ENCODE results near the gene FHL3.

The FHL3 gene

DNA sequence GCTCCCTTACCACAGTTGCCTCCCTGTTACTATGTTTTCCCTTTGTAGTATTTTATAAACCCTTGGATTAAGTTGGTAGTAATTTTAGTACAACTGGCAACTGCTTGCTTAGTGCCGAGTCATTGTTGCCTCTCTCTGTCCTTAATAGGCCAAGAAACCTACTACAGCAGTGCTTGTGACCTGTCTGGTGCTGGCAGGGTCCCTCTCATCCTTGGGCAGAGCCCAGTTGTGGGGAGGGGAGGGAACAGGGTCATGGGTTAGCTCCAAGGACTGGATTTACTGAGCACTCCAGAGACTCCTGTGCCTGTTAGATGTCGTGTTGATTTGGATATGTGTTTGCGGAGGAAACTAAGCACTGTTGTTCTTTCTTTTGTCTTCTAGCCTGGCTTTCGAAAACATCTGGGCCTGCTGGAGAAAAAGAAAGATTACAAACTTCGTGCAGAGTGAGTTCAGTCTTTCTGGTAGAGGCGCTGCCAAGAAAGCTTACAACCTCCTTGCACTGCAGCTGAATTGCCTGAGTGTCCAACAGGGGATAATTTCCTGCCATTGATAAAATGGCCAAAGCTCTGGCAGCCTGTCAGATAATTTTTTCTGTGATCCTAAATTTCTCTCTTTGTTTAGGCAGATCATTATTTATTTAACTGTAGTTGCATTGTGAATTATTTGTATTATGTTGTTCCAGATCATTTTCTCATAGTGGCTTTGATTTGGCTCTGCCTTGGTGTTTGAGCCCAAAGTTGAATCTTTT, 10.8 kb upstream of the FHL3 start:
- TF ChIP-seq, protein P1, sequence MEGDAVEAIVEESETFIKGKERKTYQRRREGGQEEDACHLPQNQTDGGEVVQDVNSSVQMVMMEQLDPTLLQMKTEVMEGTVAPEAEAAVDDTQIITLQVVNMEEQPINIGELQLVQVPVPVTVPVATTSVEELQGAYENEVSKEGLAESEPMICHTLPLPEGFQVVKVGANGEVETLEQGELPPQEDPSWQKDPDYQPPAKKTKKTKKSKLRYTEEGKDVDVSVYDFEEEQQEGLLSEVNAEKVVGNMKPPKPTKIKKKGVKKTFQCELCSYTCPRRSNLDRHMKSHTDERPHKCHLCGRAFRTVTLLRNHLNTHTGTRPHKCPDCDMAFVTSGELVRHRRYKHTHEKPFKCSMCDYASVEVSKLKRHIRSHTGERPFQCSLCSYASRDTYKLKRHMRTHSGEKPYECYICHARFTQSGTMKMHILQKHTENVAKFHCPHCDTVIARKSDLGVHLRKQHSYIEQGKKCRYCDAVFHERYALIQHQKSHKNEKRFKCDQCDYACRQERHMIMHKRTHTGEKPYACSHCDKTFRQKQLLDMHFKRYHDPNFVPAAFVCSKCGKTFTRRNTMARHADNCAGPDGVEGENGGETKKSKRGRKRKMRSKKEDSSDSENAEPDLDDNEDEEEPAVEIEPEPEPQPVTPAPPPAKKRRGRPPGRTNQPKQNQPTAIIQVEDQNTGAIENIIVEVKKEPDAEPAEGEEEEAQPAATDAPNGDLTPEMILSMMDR (IDR thresholded peaks at IDR 0.05; ENCODE audit: low read depth, low read length, missing control alignments), result no peak
- no peak for DNase-seq (ENCODE audit: low read depth)
- H3K4me3 ChIP-seq (ENCODE audit: low read depth, low read length), result no peak overlapping the region

DNA sequence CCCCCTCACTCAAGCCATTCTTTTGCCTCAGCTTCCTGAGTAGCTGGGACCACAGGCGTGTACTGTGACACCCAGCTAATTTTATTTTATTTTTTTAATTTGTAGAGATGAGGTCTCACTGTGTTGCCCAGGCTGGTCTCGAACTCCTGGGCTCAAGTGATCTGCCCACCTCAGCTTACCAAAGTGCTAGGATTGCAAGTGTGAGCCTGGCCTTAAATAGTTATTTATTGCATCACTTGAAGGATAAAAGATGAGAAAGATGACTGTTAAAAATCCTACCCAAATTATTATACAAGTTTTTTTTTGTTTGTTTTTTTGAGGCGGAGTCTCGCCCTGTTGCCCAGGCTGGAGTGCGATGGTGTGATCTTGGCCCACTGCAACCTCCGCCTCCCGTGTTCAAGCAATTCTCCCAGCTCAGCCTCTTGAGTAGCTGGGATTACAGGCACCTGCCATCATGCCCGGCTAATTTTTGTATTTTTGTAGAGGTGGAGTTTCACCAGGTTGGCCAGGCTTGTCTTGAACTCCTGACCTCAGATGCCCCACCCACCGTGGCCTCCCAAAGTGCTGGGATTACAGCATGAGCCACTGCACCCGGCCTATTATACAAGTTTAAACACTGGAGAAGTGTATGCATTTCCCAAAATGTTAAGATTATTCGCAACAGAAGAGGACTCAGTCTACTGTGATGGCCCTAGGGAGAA, 9.6 kb upstream of the FHL3 start:
- no peak for DNase-seq (ENCODE audit: low read depth)
- H3K4me3 ChIP-seq (ENCODE audit: low read depth, low read length), result no peak overlapping the region
- TF ChIP-seq, protein P1 (IDR thresholded peaks at IDR 0.05; ENCODE audit: low read depth, low read length, missing control alignments), result no peak

DNA sequence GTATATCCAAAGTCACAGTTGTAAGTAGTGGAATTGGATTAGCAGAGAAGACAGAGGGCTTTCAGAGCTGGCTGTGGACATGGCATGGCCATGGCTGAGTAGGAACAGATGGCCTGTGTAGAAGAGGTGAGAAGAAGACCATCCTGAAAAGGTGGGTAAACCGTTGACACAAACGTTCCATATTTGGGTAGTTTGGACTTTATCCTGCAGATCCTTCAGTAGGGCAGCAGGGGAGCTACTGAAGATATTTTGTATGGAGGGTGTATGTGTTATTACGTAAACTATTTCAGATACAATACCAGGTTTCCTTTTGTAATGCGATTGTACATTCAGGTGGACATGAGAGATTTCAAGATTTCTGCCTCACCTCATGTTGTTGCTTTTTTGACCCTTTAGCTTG, 8.9 kb upstream of the FHL3 start:
- TF ChIP-seq, protein P1 (IDR thresholded peaks at IDR 0.05; ENCODE audit: low read depth, low read length, missing control alignments), result no peak
- no peak overlapping the region for H3K4me3 ChIP-seq (ENCODE audit: low read depth, low read length)
- DNase-seq (ENCODE audit: low read depth), result no peak

DNA sequence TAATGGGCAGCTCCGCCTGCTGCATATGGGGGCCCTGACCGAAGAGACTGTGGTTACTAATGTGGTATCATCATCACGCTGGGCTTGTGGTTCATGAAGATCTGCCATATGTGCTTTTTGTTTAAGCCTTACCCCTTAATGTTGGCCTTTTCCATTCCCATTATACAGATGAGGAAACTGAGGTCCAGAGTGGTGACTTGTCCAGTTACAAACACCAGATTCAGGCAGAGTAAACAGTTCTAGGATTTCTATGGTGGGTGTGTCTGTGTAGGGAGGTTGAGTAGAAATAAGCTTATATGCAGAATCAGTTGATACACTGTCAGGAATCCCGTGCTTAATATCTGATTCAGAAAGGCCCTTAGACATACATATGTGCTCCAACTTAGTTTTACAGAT, 7.9 kb upstream of the FHL3 start:
- H3K4me3 ChIP-seq (ENCODE audit: low read depth, low read length), result peak overlapping the region; percentile 81
- DNase-seq (ENCODE audit: low read depth), result no peak
- TF ChIP-seq, protein P1 (IDR thresholded peaks at IDR 0.05; ENCODE audit: low read depth, low read length, missing control alignments), result no peak

DNA sequence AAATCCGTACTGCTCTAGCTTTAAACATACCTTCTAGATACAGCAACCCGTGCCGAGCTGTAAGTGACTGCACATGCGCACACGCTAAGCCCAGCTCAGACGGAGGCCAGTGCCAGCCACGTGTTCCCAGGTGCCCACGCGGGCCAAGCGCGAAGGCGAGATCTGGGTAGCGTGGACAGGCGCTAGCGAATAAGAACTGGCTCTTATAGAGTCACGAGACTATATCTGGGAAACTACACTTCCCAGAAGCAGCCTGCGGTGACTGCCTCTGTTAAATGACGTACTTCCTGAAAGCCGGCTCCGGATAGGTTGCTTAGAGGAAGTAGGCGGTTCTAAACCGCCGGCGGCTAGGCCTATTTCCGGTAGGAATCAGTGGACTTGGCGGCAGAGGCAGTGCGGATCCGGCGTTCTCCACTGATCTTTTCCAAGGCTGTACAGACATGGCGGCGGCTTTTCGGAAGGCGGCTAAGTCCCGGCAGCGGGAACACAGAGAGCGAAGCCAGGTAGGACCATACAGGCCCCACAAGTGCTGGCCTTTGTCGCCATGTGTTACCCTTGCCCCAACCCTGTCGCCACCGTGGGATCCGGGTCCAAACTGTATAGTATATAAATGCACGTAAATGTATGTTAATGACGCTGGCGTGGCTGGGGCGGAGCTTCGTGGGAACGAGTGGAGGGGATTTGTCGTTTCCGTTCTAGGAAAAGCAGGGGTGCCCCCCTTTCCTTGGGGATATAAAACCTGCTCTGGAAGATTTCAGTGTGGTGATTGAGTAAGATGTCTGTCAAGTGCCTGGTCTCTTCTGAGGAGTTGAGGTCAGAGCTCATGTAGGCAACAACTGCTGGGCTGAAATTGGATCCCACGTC, 7.3 kb upstream of the FHL3 start, which contains the start of gene UTP11:
Gene UTP11, plus strand, starts transcription at position 372 of the 864 bp plus-strand sequence. Its CDS starts 69 bp downstream, at position 441.
- peak within 1 kb of the TSS; percentile 81 for H3K4me3 ChIP-seq (ENCODE audit: low read depth, low read length)
- DNase-seq (ENCODE audit: low read depth), result peak; percentile 96
- TF ChIP-seq, protein P1 (IDR thresholded peaks at IDR 0.05; ENCODE audit: low read depth, low read length, missing control alignments), result no peak

DNA sequence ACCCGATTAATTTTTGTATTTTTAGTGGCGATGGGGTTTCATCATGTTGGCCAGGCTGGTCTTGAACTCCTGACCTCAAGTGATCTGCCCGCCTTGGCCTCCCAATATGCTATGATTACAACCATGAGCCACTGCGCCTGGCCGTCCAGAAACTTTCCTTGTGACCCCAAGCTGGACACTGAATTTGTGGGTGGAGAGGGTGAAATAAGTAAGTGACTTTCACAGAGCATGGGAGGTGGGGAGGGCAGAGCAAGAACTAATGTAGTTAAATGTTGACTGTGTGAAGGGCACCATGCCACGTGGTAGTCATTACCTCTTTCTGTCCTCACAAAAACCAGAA, 4.5 kb upstream of the FHL3 start:
- TF ChIP-seq, protein P1 (IDR thresholded peaks at IDR 0.05; ENCODE audit: low read depth, low read length, missing control alignments), result no peak
- DNase-seq (ENCODE audit: low read depth), result no peak
- H3K4me3 ChIP-seq (ENCODE audit: low read depth, low read length), result no peak overlapping the region
